T-helper 17 cell (primary cell): ENCODE results near the gene DOCK9. TPM values are rescaled to one million over a fixed set of nuclear protein-coding genes. Genes with fewer than 3 reads are reported as not detected.

Experiments
- ATAC-seq: fragments of 150-1000 bp; cut with Tn5 transposase; 2 replicates; pipeline ENCODE4 v1.10.0; 2021; ENCODE audit warnings: mild to moderate bottlenecking, moderate library complexity
- DNase-seq, 3 donors: peaks; one replicate each; pipeline versions ENCODE4 v3.0.0 to v3.0.0-alpha.2; 2020 to 2021
- H3K9me3 ChIP-seq: one replicate; pipeline ENCODE4 v1.7.0; 2013; ENCODE audit warnings: low read length, mild to moderate bottlenecking; ENCODE audit not compliant: control insufficient read depth, poor library complexity, severe bottlenecking
- H3K27ac Mint-ChIP-seq: one replicate; pipeline ENCODE4 v1.8.0; 2022; ENCODE audit warnings: mild to moderate bottlenecking, moderate library complexity, mixed read lengths
- H3K27me3 Mint-ChIP-seq: one replicate; pipeline ENCODE4 v1.8.0; 2022; ENCODE audit warnings: mixed read lengths
- H3K36me3 Mint-ChIP-seq: one replicate; pipeline ENCODE4 v1.8.0; 2022; ENCODE audit warnings: low read depth, mixed read lengths
- H3K4me1 Mint-ChIP-seq: one replicate; pipeline ENCODE4 v1.8.0; 2022; ENCODE audit warnings: mild to moderate bottlenecking, mixed read lengths
- H3K4me3 Mint-ChIP-seq: one replicate; pipeline ENCODE4 v1.8.0; 2022; ENCODE audit warnings: mild to moderate bottlenecking, moderate library complexity, mixed read lengths
- total RNA-seq, 4 donors: library from RNA in 2 of 4; stranded (reverse) in 2 of 4; gene quantifications; one replicate each; pipeline ENCODE4 v1.2.3 and lab custom pipeline; 2022 to 2026

The DOCK9 gene
- total RNA-seq (100 to 1,000 TPM in 1 of 2 donors, 10 to 100 TPM in 1; 95.2 to 119 TPM), total RNA-seq (lab: John Stamatoyannopoulos, UW) (187 to 257 reads per million in 2 donors)

GRCh38 chr13:98977568-98978265, at the start of gene DOCK9:
Gene DOCK9 (minus strand): TSS chr13:98978064. CDS start chr13:98977909, 155 bp downstream.
- ATAC-seq: no peak
- H3K4me1 Mint-ChIP-seq: peaks cover 50% of the 10 kb centered on the region

GRCh38 chr13:99027260-99027659, 49.4 kb upstream of the DOCK9 start:
- H3K4me1 Mint-ChIP-seq: peaks cover 45% of the 10 kb centered on the region
- H3K36me3 Mint-ChIP-seq: no peaks in the 10 kb centered on the region
- no peak for ATAC-seq
- peak overlapping the region; percentile 41 for H3K27ac Mint-ChIP-seq
- no peak for DNase-seq
- H3K27me3 Mint-ChIP-seq: no peaks in the 10 kb centered on the region
- H3K9me3 ChIP-seq: peaks cover 3% of the 10 kb centered on the region
- no peak overlapping the region for H3K4me3 Mint-ChIP-seq

More at GRCh38 chr13:98977568-98978265, at the start of gene DOCK9:
- Mint-ChIP-seq H3K36me3 (no peaks in the 10 kb centered on the region), H3K27ac (no peak within 1 kb of the TSS), H3K4me3 (no peak within 1 kb of the TSS), H3K27me3 (no peaks in the 10 kb centered on the region)
- no peaks in the 10 kb centered on the region for H3K9me3 ChIP-seq
- no peak for DNase-seq

- peaks cover 50% of the 10 kb centered on the region for H3K4me1 Mint-ChIP-seq
- H3K36me3 Mint-ChIP-seq: no peaks in the 10 kb centered on the region
- no peaks in the 10 kb centered on the region for H3K9me3 ChIP-seq
- H3K27ac Mint-ChIP-seq: no peak overlapping the region
- DNase-seq: no peak
- no peak overlapping the region for H3K4me3 Mint-ChIP-seq
- no peaks in the 10 kb centered on the region for H3K27me3 Mint-ChIP-seq
- ATAC-seq: no peak
Measured at GRCh38 chr13:99022941-99023340, 45.1 kb upstream of the DOCK9 start.

GRCh38 chr13:99018418-99019180, 40.7 kb upstream of the DOCK9 start:
- peaks cover 55% of the 10 kb centered on the region for H3K4me1 Mint-ChIP-seq
- no peaks in the 10 kb centered on the region for H3K9me3 ChIP-seq
- H3K4me3 Mint-ChIP-seq: peak overlapping the region; percentile 19

GRCh38 chr13:99015606-99016490, 38.0 kb upstream of the DOCK9 start:
- peaks cover 52% of the 10 kb centered on the region for H3K4me1 Mint-ChIP-seq
- H3K27ac Mint-ChIP-seq: peak overlapping the region; percentile 82
- peak; percentile 73 for ATAC-seq
- no peak overlapping the region for H3K4me3 Mint-ChIP-seq
- no peaks in the 10 kb centered on the region for H3K9me3 ChIP-seq
- H3K27me3 Mint-ChIP-seq: no peaks in the 10 kb centered on the region
- peaks cover 6% of the 10 kb centered on the region for H3K36me3 Mint-ChIP-seq
- no peak for DNase-seq

More at GRCh38 chr13:99018418-99019180, 40.7 kb upstream of the DOCK9 start:
- Mint-ChIP-seq H3K27ac (peak overlapping the region; percentile 41), H3K36me3 (no peaks in the 10 kb centered on the region), H3K27me3 (no peaks in the 10 kb centered on the region)
- ATAC-seq: no peak
- DNase-seq: no peak

GRCh38 chr13:99014522-99014921, 36.7 kb upstream of the DOCK9 start:
- Mint-ChIP-seq H3K27me3 (no peaks in the 10 kb centered on the region), H3K4me3 (no peak overlapping the region), H3K36me3 (peaks cover 6% of the 10 kb centered on the region), H3K27ac (peak overlapping the region; percentile 9), H3K4me1 (peaks cover 61% of the 10 kb centered on the region)
- DNase-seq (no peak), ATAC-seq (no peak)
- no peaks in the 10 kb centered on the region for H3K9me3 ChIP-seq

- Mint-ChIP-seq H3K36me3 (peaks cover 6% of the 10 kb centered on the region), H3K4me3 (peak overlapping the region; percentile 15), H3K27me3 (no peaks in the 10 kb centered on the region), H3K27ac (no peak overlapping the region), H3K4me1 (peaks cover 58% of the 10 kb centered on the region)
- ATAC-seq: no peak
- no peaks in the 10 kb centered on the region for H3K9me3 ChIP-seq
- DNase-seq: no peak
Measured at GRCh38 chr13:99013951-99014350, 36.1 kb upstream of the DOCK9 start.

DNA sequence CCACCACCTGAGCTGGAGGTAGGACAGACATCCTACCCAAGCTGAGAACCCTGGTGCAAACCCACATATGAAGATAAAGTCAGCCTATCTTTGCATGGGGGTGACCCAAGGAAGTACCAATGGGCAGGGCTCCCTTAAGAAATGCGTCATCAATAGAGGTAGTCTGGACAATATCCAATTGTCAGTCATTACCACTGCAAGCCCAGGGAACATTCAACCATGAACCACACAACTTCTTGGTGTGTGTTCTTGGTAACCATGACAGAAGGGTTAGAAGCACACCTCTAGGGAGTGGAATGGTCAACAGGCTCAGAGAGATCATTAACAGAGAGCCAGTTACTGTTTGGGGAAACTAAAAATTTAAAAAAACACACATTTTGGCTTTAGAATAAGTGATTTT, 34.7 kb upstream of the DOCK9 start:
- peaks cover 51% of the 10 kb centered on the region for H3K4me1 Mint-ChIP-seq
- DNase-seq (no peak), ATAC-seq (no peak)
- no peak overlapping the region for H3K4me3 Mint-ChIP-seq
- H3K27me3 Mint-ChIP-seq: no peaks in the 10 kb centered on the region
- no peaks in the 10 kb centered on the region for H3K9me3 ChIP-seq
- no peak overlapping the region for H3K27ac Mint-ChIP-seq
- peaks cover 6% of the 10 kb centered on the region for H3K36me3 Mint-ChIP-seq

DNA sequence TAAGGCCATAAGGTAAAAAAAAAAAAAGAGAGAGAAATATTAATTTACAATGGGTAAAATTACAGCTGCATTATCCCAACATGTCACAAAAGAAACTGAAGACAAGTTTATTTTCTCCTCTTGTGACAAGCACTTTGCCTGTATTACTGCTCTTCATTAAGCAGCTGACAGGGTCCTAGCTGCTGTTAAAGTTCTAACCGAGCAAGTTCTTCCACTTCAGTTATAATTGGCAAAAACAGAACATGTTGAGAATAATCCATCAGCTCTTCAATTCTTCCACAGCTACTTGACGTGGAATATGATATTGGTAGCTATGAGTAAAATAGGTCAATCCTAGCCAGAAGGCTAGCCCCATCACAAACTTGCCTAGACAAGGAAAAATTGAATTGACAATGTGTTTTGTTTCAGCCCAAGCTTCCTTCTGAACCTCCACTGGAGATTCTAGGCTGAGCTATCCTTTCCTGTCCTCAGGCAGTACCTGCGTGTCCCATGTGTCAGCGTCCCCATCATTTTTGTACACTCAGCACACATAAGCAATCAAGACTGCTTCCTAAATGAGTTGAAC, 32.2 kb upstream of the DOCK9 start:
- H3K36me3 Mint-ChIP-seq: peaks cover 6% of the 10 kb centered on the region
- DNase-seq (no peak), ATAC-seq (no peak)
- H3K4me3 Mint-ChIP-seq: no peak overlapping the region
- no peaks in the 10 kb centered on the region for H3K27me3 Mint-ChIP-seq
- H3K4me1 Mint-ChIP-seq: peaks cover 35% of the 10 kb centered on the region
- no peak overlapping the region for H3K27ac Mint-ChIP-seq
- H3K9me3 ChIP-seq: no peaks in the 10 kb centered on the region

DNA sequence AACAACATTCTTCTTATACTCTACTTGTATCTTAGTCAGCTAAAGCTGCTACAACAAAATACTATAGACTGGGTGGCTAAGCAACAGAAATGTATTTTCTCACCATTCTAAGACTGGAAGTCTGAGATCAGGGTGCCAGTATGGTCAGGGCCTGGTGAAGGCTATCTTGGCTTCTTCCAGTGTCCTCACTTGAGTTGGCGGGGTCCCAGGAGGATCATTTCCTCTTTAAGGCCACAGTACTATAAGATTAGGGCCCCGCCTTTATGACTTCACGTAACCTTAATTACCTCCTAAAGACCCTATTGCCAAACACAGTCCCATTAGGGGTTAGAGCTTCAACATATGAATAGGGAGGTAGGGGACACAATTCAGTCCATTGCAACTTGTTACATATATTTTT, 30.7 kb upstream of the DOCK9 start:
- Mint-ChIP-seq H3K36me3 (peaks cover 6% of the 10 kb centered on the region), H3K27ac (peak overlapping the region; percentile 75), H3K4me1 (peaks cover 31% of the 10 kb centered on the region), H3K4me3 (no peak overlapping the region), H3K27me3 (no peaks in the 10 kb centered on the region)
- no peaks in the 10 kb centered on the region for H3K9me3 ChIP-seq
- ATAC-seq (no peak), DNase-seq (no peak)

GRCh38 chr13:99007414-99007986, 29.6 kb upstream of the DOCK9 start:
- peaks cover 28% of the 10 kb centered on the region for H3K4me1 Mint-ChIP-seq
- no peak for ATAC-seq
- no peak overlapping the region for H3K27ac Mint-ChIP-seq

GRCh38 chr13:99005609-99006008, 27.7 kb upstream of the DOCK9 start:
- no peak overlapping the region for H3K4me3 Mint-ChIP-seq
- DNase-seq: no peak
- peaks cover 2% of the 10 kb centered on the region for H3K36me3 Mint-ChIP-seq
- ATAC-seq: no peak
- no peaks in the 10 kb centered on the region for H3K9me3 ChIP-seq
- H3K27me3 Mint-ChIP-seq: no peaks in the 10 kb centered on the region
- peak overlapping the region; percentile 69 for H3K27ac Mint-ChIP-seq
- peaks cover 44% of the 10 kb centered on the region for H3K4me1 Mint-ChIP-seq

More at GRCh38 chr13:99007414-99007986, 29.6 kb upstream of the DOCK9 start:
- no peaks in the 10 kb centered on the region for H3K9me3 ChIP-seq
- no peak for DNase-seq
- Mint-ChIP-seq H3K36me3 (no peaks in the 10 kb centered on the region), H3K27me3 (no peaks in the 10 kb centered on the region), H3K4me3 (no peak overlapping the region)
